Cerebellar cortex (tissue), 1 donor: ENCODE measurements around the gene CHST5.
A peak's percentile ranks its signal among the peaks of the same experiment; 100 is the strongest.
"Not testable (repeated sequence)": the region's sequence is repeated elsewhere in the genome, so short reads cannot be mapped to it uniquely, and the experiment has no call there.

Source experiments
- DNase-seq: peaks from one replicate; pipeline ENCODE4 v3.0.0-alpha.2; 2015; ENCODE audit warnings: low spot score

Gene CHST5

GRCh38 chr16:75550211-75550662, 14.3 kb upstream of the CHST5 start:
- DNase-seq, result peak; percentile 94

- not testable (repeated sequence) for DNase-seq
Measured at GRCh38 chr16:75548456-75548855, 12.5 kb upstream of the CHST5 start.

GRCh38 chr16:75546293-75546692, 10.4 kb upstream of the CHST5 start:
- DNase-seq, result no peak

GRCh38 chr16:75545879-75546278, 10.0 kb upstream of the CHST5 start:
- DNase-seq, result not testable (repeated sequence)

- not testable (repeated sequence) for DNase-seq
Measured at GRCh38 chr16:75542462-75542861, 6.6 kb upstream of the CHST5 start.

GRCh38 chr16:75541236-75541635, 5.3 kb upstream of the CHST5 start:
- DNase-seq, result no peak

GRCh38 chr16:75538882-75539565, 3.1 kb upstream of the CHST5 start:
- DNase-seq, result not testable (repeated sequence)

GRCh38 chr16:75537776-75538175, 1.9 kb upstream of the CHST5 start:
- no peak for DNase-seq

GRCh38 chr16:75535211-75535843, 581 bp downstream of the CHST5 start:
- no peak for DNase-seq

GRCh38 chr16:75534560-75535205, 1.2 kb downstream of the CHST5 start:
- no peak for DNase-seq

- DNase-seq, result no peak
Measured at GRCh38 chr16:75532791-75533190, 3.1 kb downstream of the CHST5 start.

- DNase-seq, result no peak
Measured at GRCh38 chr16:75532142-75532765, 3.7 kb downstream of the CHST5 start.

- DNase-seq, result no peak
Measured at GRCh38 chr16:75529959-75530358, 5.9 kb downstream of the CHST5 start.

GRCh38 chr16:75529056-75529905, 6.6 kb downstream of the CHST5 start:
- DNase-seq, result no peak

- no peak for DNase-seq
Measured at GRCh38 chr16:75527825-75528299, 8.0 kb downstream of the CHST5 start.

GRCh38 chr16:75526032-75526790, 9.7 kb downstream of the CHST5 start:
- DNase-seq, result no peak

GRCh38 chr16:75519175-75519574, 16.7 kb downstream of the CHST5 start:
- DNase-seq, result no peak

GRCh38 chr16:75516189-75516966, 19.5 kb downstream of the CHST5 start:
- peak; percentile 53 for DNase-seq

GRCh38 chr16:75514296-75514695, 21.6 kb downstream of the CHST5 start:
- DNase-seq, result no peak

- no peak for DNase-seq
Measured at GRCh38 chr16:75506574-75506973, 29.3 kb downstream of the CHST5 start.
